Measurements from ENCODE around the gene DNAH10.

The DNAH10 gene

DNA sequence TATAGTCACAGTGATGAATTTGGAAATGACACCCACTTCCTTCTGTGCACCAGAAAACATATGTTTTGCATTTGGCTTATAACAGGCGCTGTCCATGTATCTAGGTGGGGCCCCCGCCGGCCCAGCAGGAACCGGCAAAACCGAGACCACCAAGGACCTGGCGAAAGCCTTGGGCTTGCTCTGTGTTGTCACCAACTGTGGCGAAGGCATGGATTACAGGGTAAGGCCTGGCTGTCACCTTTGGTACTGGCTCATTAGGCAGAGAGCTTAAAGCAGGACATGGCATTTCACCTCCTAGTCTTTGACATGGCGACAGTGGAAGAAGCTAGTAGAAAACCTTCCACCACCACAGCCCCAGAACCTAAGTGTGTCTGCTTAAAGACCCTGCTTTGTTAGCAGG, 85.8 kb downstream of the DNAH10 start:
- DNase-seq: no peak

DNA sequence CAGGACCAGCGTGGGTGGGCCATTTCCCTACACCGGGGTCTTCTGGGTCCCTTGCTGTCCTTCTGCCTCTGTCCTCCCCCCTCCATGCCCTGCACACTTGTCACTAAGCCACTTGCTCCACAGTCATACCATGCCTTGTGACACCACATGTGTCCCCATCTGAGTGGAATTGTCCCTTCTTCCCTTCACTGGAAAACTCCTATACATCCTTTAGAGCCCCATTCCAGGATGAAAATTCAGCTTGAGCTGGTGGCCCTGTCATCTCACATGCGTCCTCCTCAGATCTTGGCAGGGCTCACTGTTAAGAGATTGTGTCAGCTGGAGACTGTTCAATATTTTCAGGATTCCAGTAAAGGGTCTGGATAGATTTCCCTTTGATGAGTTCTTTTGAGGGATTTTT, 87.4 kb downstream of the DNAH10 start:
- no peak for DNase-seq

DNA sequence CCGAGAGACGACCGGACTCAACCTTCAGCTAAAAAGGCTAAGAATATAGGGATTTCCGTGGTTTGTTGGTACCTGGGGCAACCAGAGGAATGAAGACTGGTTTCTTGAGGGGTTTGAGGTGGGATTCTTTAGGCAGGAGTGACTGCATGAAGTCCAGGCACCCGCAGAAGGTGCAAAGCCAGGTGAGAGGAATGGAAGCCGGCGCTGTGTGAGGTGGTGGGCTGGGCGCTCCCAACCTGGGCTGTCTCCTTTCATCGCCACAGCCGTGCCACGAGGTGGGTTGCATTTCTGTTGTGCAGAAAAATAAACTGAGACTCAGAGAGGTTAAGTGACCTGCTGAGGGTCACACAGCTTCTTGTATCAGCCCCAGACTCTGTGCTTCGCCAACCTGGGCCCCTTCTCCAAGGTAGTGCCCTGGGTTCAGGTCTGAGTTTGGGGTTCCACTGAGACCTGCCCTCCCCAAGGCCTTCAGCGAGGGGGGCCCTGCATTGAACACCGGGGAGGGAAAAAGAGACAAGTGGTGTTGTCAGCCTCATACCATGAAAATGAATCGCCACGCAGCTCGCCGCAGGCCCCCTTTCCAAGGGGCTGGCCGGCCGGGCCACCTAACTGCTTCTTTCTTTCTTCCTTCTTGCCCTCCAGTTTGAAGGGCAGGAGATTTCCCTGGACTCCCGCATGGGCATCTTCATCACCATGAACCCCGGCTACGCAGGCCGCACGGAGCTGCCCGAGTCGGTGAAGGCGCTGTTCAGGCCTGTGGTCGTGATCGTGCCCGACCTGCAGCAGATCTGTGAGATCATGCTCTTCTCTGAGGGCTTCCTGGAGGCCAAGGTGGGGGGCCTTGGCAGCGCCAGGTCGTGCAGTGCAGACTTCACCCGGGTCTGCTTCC, 88.4 kb downstream of the DNAH10 start:
- DNase-seq: no peak

DNA sequence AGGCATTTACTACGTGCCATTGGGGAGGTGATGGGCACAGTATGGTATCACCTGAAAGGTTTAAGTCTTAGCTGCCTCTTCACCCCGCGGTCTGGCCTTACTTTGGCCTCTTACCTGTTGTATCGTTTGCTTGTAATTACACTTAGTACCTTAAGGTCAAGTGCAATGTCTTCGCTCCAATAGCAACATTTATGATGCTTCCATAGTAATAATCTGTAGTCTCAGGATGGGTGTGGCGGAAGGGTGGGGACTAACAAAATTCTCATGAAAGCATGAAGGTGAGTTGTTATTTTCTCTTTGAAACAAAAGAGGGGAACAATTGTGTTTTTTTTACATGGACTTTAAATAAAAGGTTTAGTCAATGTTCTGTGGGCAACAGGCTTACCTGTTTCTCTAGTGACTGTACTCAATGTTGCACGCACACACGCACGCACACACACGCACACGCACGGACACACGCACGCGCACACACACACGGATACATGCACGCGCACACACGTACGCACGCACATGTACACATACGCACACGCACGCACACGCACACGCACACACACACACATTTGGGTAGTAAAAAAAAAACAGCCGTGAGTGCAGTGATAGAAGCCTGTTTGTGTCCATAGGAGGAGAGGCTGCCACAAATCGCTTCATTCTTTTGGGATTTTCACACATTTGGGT, 91.4 kb downstream of the DNAH10 start:
- no peak for DNase-seq

DNA sequence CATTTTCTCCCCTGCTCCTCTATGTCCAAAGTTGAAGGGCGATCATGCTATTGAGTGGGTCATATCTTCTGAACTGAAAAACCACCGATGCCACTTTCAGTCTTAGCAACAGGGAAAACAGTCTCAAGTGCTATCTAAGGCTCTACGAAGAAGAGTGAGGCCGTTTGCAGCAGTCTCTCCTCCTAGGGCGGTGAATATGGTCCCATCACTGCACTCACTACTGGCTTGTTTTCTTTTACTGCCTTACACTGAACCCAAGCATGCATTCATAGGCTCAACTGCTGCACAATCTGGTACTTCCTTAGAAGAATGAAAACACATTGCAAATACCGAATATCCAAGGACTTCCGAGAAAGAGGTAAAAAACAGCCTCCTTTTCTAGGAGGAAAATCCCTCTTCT, 92.1 kb downstream of the DNAH10 start:
- DNase-seq: no peak

DNA sequence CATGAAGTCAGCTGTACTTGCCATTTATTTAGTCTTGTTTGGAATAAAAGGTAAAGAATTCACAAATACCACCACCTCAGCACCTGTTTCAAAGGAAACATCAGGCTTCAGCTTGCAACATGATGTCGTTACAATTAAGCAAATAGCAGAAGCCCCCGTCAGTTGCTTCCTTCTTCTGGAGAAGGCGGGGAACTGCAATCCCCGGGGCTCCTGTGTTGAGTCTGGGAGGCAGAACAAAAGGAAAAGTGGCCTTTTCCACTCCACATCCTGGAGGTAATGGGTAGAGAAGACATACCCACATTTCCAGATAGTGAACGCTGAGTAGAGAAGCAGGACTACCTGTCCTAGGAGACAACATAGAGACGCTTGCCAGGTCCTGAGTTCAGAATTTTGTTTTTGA, 92.8 kb downstream of the DNAH10 start:
- no peak for DNase-seq

DNA sequence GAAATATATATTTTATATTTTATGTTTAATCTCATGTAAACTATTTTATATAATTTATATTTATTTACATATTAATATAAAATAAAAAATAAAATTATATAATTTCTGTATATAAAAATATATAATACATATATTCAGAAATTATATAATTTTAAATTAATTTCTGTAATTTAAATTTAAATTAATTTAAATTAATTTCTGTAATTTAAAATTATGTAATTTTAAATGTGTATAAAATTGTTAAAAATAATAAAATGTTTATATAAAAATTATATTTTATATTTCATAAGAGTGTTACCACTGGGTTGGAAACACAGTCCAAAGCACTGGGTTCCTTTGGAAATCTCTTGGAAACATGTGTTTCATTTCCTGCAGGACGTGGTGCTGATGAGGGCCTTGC, 94.6 kb downstream of the DNAH10 start:
- no peak for DNase-seq

DNA sequence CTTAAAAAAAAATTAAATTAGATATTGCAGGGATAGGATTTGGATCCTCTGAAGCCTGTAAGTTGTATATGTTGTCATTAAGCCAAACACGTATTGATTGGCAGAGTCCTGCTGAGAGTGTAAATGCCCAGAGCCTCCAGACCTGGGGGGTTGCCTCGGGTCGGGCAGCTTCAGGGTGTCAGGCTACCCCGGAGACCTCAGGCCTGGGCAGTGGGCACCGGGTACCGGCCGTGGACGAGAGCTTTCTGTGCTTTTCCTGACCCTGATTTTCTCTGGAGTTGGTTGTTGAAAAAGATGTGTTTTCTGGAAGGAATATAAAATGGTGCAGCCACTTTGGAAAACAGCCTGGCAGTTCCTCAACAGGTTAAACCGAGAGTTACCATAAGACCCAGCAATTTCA, 96.1 kb downstream of the DNAH10 start:
- no peak for DNase-seq

DNA sequence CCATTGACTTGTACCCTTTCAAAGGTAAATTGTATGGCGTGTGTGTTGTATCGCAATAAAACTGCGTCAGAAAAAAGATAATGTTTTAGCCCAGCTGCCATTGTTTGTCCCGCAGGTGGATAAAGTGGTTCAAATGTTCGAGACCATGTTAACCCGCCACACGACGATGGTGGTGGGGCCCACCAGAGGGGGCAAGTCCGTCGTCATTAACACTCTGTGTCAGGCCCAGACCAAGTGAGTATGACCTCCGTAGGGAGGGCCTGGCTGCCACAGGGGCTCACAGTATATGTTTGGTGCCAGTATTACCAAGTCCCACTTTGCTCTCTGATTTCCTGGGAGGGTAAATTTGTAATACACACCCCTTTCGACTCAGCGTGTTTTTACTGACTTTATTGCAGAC, 96.9 kb downstream of the DNAH10 start:
- DNase-seq: no peak

DNA sequence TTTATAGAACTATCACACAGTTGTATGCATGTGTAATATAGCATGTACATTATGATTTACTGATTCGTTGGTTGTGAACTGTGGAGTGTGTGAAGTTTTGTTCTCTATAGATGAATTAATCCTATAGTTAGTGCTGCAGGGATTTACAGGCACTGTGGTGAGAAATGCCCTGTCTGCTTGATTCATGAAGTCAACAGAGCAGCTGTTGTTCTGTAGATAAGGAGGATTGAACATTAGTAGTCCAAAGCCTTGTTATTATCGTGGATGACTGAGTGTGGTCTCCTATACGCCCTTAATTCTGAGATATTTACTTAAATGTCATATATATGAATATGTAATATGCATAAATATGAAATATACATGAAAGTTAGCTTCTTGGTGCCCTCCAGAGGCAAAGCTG, 98.3 kb downstream of the DNAH10 start:
- no peak for DNase-seq

DNA sequence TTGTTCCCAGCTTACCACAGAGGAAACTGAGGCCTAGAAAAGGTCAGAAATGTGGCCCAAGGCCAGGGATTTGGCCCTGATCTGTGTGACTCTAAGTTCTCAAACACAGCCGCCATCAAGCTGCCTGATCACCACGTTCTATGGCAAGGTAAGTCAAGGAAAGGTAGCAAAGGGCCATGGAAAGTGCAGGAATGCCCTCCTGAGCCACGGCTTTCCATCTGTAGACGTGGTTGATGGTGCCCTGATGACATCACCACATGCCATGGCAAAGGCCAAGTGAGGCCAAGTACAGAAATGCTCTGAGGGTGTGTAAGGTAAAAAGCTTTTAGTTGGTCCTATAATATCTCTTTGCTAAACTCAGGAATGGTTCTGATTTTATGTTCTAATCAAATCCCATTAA, 99.3 kb downstream of the DNAH10 start:
- DNase-seq: no peak

DNA sequence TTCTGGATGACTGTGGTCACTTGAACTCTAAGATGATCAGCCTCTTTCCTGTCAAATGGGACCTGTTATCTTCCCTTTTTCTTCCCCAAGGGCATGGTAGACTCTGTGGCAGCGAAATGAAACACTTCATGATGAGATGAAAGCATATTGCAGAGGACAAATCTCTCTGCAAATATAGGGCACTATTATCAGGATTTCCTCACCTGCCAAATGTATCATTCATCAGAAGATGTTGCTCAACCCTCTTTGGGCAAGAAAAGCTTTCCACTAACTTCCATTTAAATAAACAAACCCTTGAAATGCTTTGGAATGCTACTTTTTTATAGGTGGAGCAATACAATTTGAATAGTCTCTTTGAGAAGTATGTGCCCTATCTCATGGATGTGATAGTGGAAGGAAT, 105.0 kb downstream of the DNAH10 start:
- DNase-seq: no peak

DNA sequence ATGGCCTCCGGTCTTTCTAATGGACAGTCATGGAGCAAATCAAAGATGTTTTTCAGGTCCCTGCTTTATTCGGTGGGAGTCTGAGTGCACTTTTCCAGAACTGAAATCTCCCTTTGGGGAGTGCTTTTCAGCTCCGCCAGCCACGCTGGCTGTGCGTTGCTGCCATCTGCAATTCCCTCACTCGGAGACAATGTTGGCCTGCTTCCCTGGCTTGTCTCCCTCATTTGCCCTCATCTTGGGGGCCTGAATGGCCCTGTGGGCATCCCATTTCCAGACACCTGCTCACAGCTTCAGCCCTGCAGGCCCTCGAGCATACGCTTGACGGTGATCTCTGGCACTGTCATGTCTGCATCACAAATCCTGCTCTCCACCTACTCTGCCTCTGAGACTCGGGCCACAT, 106.7 kb downstream of the DNAH10 start:
- DNase-seq: no peak

DNA sequence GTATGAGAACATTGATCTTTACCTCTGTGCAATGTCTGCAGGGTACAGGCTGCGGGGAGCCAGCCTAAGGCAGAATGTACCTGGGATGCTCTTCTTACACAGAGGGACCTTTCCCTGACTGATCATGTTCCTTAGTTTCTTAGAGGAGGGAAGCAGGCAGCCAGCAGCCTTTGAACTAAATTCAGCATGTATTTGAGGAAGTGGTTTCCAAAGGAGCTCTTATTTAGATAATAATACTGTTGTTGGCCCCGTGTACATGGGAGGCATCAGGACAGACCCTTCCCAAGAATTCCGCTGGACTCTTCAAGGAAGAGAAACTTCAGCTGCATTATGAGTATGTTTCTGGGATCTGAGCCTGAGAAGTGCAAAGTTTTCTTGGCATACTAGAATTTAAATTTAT, 111.7 kb downstream of the DNAH10 start:
- no peak for DNase-seq

DNA sequence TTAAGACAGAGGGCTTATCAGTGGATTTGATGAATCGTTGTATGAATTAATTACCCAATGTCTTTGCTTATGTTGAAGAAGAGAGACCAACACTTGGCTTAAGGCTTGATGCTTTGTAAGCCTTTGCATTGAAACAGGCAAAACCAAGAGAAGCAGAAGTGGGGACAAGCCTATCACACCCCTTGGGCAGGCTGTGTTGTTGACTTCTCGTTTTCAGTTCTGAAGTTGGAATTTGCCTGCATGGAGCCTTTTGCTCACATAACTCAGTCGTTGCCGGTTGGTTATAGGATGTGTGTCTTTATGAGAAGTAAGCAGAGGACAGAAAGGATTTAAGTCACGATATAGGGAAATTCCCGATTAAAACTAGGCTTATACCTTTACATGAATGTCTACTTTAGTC, 115.9 kb downstream of the DNAH10 start:
- DNase-seq: no peak

DNA sequence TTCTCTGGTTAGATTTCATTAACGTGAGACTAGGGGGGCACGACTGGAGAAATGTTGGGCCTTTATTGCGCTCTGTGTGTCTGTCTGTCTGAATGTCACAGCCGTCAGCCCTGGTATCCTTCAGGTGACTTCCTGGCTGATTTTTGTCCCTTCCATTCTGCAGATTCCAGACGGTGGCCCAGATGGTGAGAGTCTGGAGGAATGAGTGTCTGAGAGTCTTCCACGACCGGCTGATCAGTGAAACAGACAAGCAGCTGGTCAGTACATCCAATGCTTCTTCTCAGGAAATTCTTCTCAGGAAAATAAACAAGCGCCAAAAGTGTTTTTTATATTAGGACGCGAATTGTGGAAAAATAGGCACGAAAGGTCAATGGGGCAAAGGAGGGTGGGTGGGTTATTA, 117.0 kb downstream of the DNAH10 start:
- DNase-seq: no peak

DNA sequence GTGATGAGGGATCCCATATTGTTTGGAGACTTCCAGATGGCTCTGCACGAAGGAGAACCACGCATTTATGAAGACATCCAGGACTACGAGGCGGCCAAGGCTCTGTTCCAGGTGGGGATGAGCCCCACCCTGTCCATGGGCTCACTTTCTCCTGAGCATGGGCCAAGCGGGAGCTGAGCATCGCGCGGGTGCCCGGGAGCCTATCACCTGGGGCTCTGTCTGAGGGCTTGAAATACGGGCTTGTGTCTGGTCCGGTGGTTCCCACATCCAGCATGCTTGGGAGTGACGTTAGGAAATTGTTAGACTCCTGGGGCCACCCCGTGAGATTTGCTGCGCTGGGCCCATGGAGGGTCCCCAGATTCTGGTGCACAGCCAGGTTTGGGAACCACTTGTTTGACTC, 117.6 kb downstream of the DNAH10 start:
- no peak for DNase-seq

DNA sequence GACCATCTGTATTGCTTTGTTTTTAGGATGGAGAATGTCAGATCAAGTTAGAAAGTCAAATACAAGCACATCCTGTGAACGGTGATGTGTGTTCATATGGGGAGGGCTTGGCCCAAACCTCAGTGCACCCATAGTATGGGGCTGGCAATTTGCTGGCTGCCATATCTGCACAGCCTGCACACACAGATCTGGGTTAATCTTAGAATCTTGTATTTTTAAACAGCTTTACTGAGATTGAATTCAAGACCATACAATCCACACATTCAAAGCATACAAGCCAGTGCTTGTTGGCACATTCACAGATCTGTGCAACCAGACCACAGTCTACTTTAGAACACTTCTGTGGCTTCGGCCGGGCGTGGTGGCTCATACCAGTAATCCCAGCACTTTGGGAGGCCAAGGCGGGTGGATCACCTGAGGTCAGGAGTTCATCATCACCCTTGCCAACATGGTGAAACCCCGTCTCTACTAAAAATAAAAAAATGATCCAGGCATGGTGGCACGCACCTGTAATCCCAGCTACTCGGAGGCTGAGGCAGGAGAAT, 120.1 kb downstream of the DNAH10 start:
- DNase-seq: no peak

DNA sequence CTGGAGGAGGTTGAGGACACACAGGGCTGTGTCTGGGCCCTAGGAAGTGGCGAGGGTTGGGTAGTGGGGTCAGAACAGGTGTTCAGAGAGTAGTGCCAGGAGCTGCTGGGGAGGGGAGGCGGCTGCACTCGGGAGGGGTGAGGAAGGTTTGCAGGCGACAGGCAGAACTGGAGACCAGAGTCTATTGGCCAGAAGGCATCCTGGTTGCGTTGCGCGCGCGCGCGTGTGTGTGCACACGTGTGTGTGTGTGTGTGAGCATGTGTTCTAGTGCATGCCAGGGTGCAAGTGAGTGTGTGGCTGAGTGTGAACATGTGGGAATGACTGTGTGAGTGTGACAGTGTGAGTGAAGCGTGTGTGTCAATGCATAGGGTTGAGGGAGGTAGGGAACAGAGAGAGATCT, 124.2 kb downstream of the DNAH10 start:
- DNase-seq: no peak

DNA sequence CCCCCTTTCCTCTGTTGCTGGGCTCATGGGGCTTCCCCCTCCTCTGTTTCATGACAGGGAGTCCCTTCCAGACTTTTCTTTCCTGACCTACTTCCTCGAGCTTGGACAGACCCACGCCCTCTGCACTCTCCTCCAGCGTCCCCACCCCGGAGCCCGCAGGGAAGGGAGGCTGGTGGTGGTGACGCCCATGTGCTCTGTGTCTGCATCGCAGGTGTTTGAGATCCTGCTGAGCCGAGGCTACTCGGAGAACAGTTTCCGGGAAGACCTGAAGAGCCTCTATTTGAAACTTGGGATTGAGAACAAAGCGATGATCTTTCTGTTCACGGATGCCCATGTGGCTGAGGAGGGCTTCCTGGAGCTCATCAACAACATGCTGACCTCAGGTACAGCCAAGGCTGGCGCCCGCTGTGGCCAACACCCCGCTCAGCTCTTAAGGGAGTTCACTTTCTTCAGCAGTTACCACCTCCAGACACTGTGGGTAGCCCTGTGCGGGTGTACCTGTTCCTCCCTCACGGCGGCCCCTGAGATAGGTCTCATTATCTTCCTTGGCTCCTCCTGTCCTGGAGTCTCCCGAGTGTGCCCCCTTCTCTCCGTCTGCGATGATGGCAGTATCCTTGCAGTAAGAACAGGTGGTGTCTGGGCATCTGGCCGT, 125.0 kb downstream of the DNAH10 start:
- DNase-seq: no peak

DNA sequence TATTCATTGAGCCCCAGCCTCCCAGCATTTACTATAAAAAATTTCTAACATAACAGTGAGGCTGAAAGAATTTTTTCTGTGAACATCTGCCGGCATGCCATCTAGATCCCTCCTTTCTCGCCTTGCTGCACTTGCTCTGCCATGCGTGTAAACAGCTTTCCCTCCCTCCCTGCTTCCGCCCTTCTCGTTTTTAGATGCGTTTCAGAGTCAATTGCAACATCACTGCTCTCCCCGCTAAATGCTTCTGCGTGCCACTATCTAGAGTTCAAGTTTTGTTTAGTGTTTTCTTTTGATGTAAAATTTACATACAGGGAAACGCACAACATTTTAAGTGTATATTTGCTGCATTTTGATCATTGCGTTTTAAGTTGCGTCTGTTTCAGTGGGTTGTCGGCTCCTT, 126.9 kb downstream of the DNAH10 start:
- peak; percentile 16 for DNase-seq

DNA sequence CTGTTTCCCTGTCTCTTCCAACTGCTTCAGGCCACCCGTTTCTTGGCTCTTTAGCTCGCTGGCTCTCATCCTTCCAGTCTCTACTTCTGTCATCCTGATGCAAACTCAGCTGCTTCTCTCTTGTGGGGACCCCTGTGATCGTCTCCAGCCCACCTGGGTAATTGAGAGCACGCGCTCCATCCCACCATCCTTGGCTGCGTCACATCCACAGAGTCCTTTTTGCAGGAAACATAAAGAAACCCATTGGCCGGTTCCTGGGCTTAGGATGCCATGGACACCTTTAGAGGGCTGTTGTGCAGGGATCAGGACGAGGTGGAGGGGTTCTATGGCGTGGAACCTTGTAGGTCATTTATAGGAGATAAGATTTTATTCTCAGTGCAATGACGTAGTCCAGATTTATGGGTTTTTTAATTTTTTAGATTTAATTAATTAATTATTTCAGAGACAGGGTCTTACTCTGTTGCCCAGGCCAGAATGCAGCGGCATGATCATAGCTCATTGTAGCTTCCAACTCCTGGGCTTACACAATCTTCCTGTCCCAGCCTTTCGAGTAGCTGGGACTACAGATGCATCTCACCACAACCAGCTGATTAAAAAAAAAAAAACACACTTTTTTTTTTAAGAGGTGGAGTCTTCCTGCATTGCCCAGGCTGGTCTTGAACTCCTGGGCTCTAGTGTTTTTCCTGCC, 127.9 kb downstream of the DNAH10 start:
- DNase-seq: no peak

DNA sequence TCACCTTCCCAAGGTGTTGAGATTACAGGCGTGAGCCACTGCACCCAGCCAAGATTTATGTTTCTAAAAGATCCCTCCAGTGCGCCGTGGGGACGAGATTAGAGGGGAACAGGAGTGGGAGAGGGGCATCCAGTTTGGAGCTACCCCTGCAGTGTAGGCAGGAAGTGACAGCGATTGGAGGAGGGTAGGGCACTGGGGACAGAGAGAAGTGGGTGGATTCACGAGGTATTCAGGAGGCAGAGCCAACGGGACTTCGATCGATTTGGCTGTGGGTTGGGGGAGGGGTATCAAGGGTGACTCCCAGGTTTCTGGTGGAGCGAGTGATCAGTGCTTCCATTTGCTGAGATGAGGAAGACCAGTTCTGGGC, 128.4 kb downstream of the DNAH10 start:
- no peak for DNase-seq
